22Rv1 (cell line): ENCODE measurements around the gene SMAD6.

Source experiments
- CTCF ChIP-seq: fragments of 450-650 bp; IDR thresholded peaks from 2 replicates; pipeline ENCODE4 v1.5.1; 2017; ENCODE audit warnings: mild to moderate bottlenecking
- ZFX ChIP-seq: fragments of 450-650 bp; IDR thresholded peaks from 2 replicates; pipeline ENCODE4 v1.6.1; 2017; ENCODE audit warnings: antibody characterized with exemption, borderline replicate concordance

- peak; percentile 90 for TF ChIP-seq CTCF
- TF ChIP-seq ZFX = no peak
Measured at GRCh38 chr15:66698318-66698961, 3.6 kb upstream of the SMAD6 start.
